Caco-2 (cell line): ENCODE data around the gene XPNPEP2. TPM values are rescaled to one million over a fixed set of nuclear protein-coding genes. Genes with fewer than 3 reads are reported as not detected.

ENCODE experiments used
- Bru-seq: library from RNA; stranded (reverse); fragments of 400-500 nt; gene quantifications from one replicate; lab custom pipeline; 2021; lab: Mats Ljungman, UMichigan
- BruChase-seq, 2 experiments: library from RNA; stranded (reverse); fragments of 400-500 nt; gene quantifications; one replicate each; lab custom pipeline; 2021; lab: Mats Ljungman, UMichigan
- BruUV-seq: library from RNA; stranded (reverse); fragments of 400-500 nt; replicated peaks from 2 replicates; lab custom pipeline; 2021; lab: Mats Ljungman, UMichigan
- CTCF ChIA-PET: fragments of 300-600 bp; sonication (Branson Sonifier 250); formaldehyde crosslinking; loops from one replicate; lab custom pipeline; 2022; ENCODE audit warnings: antibody characterized with exemption; lab: Charles Lee
- POLR2A ChIA-PET: fragments of 300-600 bp; sonication (Branson Sonifier 250); formaldehyde crosslinking; loops from one replicate; lab custom pipeline; 2022; ENCODE audit warnings: antibody characterized with exemption; lab: Charles Lee
- DNase-seq, 2 experiments: peaks; one replicate each; pipeline versions ENCODE4 v3.0.0 to v3.0.0-alpha.2; 2020 to 2022
- H3K27me3 ChIP-seq: replicated peaks from 2 replicates; pipeline ENCODE4 v1.6.0; 2011; ENCODE audit warnings: low read length; ENCODE audit not compliant: control insufficient read depth, insufficient read depth
- H3K36me3 ChIP-seq: 2 replicates; pipeline ENCODE4 v1.5.1; 2011; ENCODE audit warnings: low read length; ENCODE audit not compliant: control insufficient read depth, insufficient read depth
- H3K4me1 ChIP-seq: fragments of 250-450 bp; sonication (Bioruptor Pico); 2 replicates; pipeline ENCODE4 v1.5.1; 2020; ENCODE audit warnings: mild to moderate bottlenecking
- H3K4me3 ChIP-seq: 2 replicates; pipeline ENCODE4 v1.5.1; 2011; ENCODE audit warnings: low read depth, mild to moderate bottlenecking, control low read depth, low read length
- H3K9me3 ChIP-seq: fragments of 250-450 bp; sonication (Bioruptor Pico); 2 replicates; pipeline ENCODE4 v1.5.1; 2020; ENCODE audit warnings: mild to moderate bottlenecking, moderate library complexity
- H3K27ac Mint-ChIP-seq: one replicate; pipeline ENCODE4 v1.8.0; 2022; ENCODE audit warnings: mixed read lengths; ENCODE audit not compliant: unreplicated experiment
- H3K27me3 Mint-ChIP-seq: one replicate; pipeline ENCODE4 v1.8.0; 2022; ENCODE audit warnings: mixed read lengths; ENCODE audit not compliant: insufficient read depth, unreplicated experiment
- H3K36me3 Mint-ChIP-seq: one replicate; pipeline ENCODE4 v1.8.0; 2022; ENCODE audit warnings: mild to moderate bottlenecking, mixed read lengths; ENCODE audit not compliant: insufficient read depth, unreplicated experiment
- H3K4me1 Mint-ChIP-seq: one replicate; pipeline ENCODE4 v1.8.0; 2022; ENCODE audit warnings: low read depth, mixed read lengths; ENCODE audit not compliant: unreplicated experiment
- H3K4me3 Mint-ChIP-seq: one replicate; pipeline ENCODE4 v1.8.0; 2022; ENCODE audit warnings: mild to moderate bottlenecking, moderate library complexity, mixed read lengths; ENCODE audit not compliant: unreplicated experiment
- H3K9me3 Mint-ChIP-seq: one replicate; pipeline ENCODE4 v1.8.0; 2022; ENCODE audit warnings: mixed read lengths; ENCODE audit not compliant: unreplicated experiment
- CTCF ChIP-seq, 2 experiments: fragments of 200-600 bp in 1 of 2; IDR thresholded peaks; 1 replicate in 1 of 2; 2 replicates in 1 of 2; pipeline versions ENCODE4 v1.5.1 to v1.8.0; 2011 to 2022; ENCODE audit warnings: antibody characterized with exemption in 1 of 2, control low read depth in 1 of 2, inconsistent platforms in 1 of 2, low read depth in 1 of 2, low read length in 1 of 2, mild to moderate bottlenecking in 1 of 2, moderate library complexity in 1 of 2; ENCODE audit not compliant: insufficient read depth in 1 of 2, severe bottlenecking in 1 of 2, unreplicated experiment in 1 of 2
- intact Hi-C: fragments of 100-400 bp; cut with micrococcal nuclease; formaldehyde crosslinking; loops from one replicate; pipeline ENCODE4 v1.10.0; 2022; ENCODE audit not compliant: unreplicated experiment
- long read RNA-seq: library from polyadenylated mRNA; stranded (forward); transcript quantifications from one replicate; pipeline ENCODE4 v2.0.0, GENCODE V29; 2022
- total RNA-seq: library from RNA; stranded (reverse); gene quantifications from 2 replicates; pipeline ENCODE4 v1.2.3, GENCODE V29; 2022

The XPNPEP2 gene, protein sequence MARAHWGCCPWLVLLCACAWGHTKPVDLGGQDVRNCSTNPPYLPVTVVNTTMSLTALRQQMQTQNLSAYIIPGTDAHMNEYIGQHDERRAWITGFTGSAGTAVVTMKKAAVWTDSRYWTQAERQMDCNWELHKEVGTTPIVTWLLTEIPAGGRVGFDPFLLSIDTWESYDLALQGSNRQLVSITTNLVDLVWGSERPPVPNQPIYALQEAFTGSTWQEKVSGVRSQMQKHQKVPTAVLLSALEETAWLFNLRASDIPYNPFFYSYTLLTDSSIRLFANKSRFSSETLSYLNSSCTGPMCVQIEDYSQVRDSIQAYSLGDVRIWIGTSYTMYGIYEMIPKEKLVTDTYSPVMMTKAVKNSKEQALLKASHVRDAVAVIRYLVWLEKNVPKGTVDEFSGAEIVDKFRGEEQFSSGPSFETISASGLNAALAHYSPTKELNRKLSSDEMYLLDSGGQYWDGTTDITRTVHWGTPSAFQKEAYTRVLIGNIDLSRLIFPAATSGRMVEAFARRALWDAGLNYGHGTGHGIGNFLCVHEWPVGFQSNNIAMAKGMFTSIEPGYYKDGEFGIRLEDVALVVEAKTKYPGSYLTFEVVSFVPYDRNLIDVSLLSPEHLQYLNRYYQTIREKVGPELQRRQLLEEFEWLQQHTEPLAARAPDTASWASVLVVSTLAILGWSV
- total RNA-seq: 0.32 TPM in 2 replicates
- percentile 20 among the genes with signal in this experiment for Bru-seq, nascent RNA
- percentile 10 among the genes with signal in this experiment for BruChase-seq, experiment 1, labeled RNA remaining after a 2-hour chase
- BruChase-seq, experiment 2, labeled RNA remaining after a 6-hour chase: percentile 20 among the genes with signal in this experiment
- long read RNA-seq: 0 reads

GRCh38 chrX:129738466-129739308, at the start of gene XPNPEP2:
Gene XPNPEP2 (plus strand): TSS chrX:129738979. CDS start chrX:129739214, 235 bp downstream.
- no peak within 1 kb of the TSS for H3K4me3 ChIP-seq
- H3K36me3 ChIP-seq: no peaks in the 10 kb centered on the region
- intact Hi-C loops: no loop called here
- H3K4me1 ChIP-seq: peaks cover 17% of the 10 kb centered on the region
- BruUV-seq: no TSS peak
- Mint-ChIP-seq H3K4me3 (no peak within 1 kb of the TSS), H3K36me3 (no peaks in the 10 kb centered on the region), H3K27me3 (no peaks in the 10 kb centered on the region), H3K9me3 (no peaks in the 10 kb centered on the region), H3K4me1 (peaks cover 20% of the 10 kb centered on the region), H3K27ac (peak within 1 kb of the TSS; percentile 34)
- TF ChIP-seq CTCF (IDR thresholded peaks at IDR 0.05; ENCODE audit: insufficient read depth in 1 of 2, low read depth in 1 of 2, low read length in 1 of 2, severe bottlenecking in 1 of 2, unreplicated experiment in 1 of 2): no peak
- DNase-seq: no peak
- H3K9me3 ChIP-seq: no peaks in the 10 kb centered on the region
- ChIA-PET CTCF (no interaction called here), POLR2A (no interaction called here)
- no peaks in the 10 kb centered on the region for H3K27me3 ChIP-seq

GRCh38 chrX:129689796-129690195, 49.0 kb upstream of the XPNPEP2 start:
- POLR2A ChIA-PET: no interaction called here
- no peaks in the 10 kb centered on the region for H3K27me3 Mint-ChIP-seq
- no TSS peak for BruUV-seq
- intact Hi-C loops: no loop called here
- Histone ChIP-seq H3K4me1 (no peaks in the 10 kb centered on the region), H3K36me3 (no peaks in the 10 kb centered on the region), H3K4me3 (no peak overlapping the region), H3K27me3 (no peaks in the 10 kb centered on the region), H3K9me3 (no peaks in the 10 kb centered on the region)
- no peaks in the 10 kb centered on the region for H3K4me1 Mint-ChIP-seq
- no peak for TF ChIP-seq CTCF (IDR thresholded peaks at IDR 0.05; ENCODE audit: insufficient read depth in 1 of 2, low read depth in 1 of 2, low read length in 1 of 2, severe bottlenecking in 1 of 2, unreplicated experiment in 1 of 2)
- CTCF ChIA-PET: interaction anchor here (0.8 kb wide), 1 partner anchor 35 kb away, joined by 13 read pairs; the partner anchor contains the start of gene APLN
- H3K27ac Mint-ChIP-seq: no peak overlapping the region
- no peaks in the 10 kb centered on the region for H3K36me3 Mint-ChIP-seq
- H3K9me3 Mint-ChIP-seq: no peaks in the 10 kb centered on the region
- DNase-seq: no peak
- H3K4me3 Mint-ChIP-seq: no peak overlapping the region
